H1 (cell line): ENCODE results near the gene HOXB6. TPM values are rescaled to one million over a fixed set of nuclear protein-coding genes. Genes with fewer than 3 reads are reported as not detected.

Source experiments
- CTBP2 ChIP-seq: IDR thresholded peaks from 2 replicates; pipeline ENCODE4 v1.7.0; 2011; ENCODE audit warnings: borderline replicate concordance, mild to moderate bottlenecking, moderate library complexity, mixed read lengths, low read length; ENCODE audit not compliant: insufficient read depth, insufficient read length
- HDAC6 ChIP-seq: IDR thresholded peaks from one replicate; pipeline ENCODE4 v1.7.1; 2012; ENCODE audit warnings: low read depth, mild to moderate bottlenecking, inconsistent platforms, low read length, moderate library complexity
- RNF2 ChIP-seq: fragments of 200-900, 300-1000 bp; sonication (generic); IDR thresholded peaks from 2 replicates; pipeline ENCODE4 v1.7.1; 2016; ENCODE audit warnings: borderline replicate concordance, low read depth, mild to moderate bottlenecking, antibody characterized with exemption, low read length; ENCODE audit not compliant: poor library complexity, severe bottlenecking; ENCODE audit errors: missing control alignments
- SUZ12 ChIP-seq: fragments of 200-600 bp; sonication (generic); IDR thresholded peaks from 2 replicates; pipeline ENCODE4 v1.6.1; 2012; ENCODE audit warnings: mild to moderate bottlenecking, inconsistent platforms, low read length, moderate library complexity, mixed read lengths
- YY1 ChIP-seq: IDR thresholded peaks from 2 replicates; pipeline ENCODE4 v1.6.1; 2011; ENCODE audit warnings: low read depth, mild to moderate bottlenecking, low read length
- polyA plus RNA-seq, 7 experiments: library from polyadenylated mRNA; depleted of rRNA in 3 of 7; stranded (reverse) in 5 of 7; unstranded in 2 of 7; fragments of >200 nt in 5 of 7; fragments of 200-250 nt in 2 of 7; gene quantifications; 1 replicate in 5 of 7; 2 replicates in 1 of 7; 4 replicates in 1 of 7; pipeline versions ENCODE4 v1.2.1 to v1.2.3, GENCODE V29; 2011 to 2013; ENCODE audit warnings: missing spikeins in 2 of 7, mixed read lengths in 2 of 7
- total RNA-seq: library from RNA; stranded (reverse); fragmentation: NEBNext Ultra II Directional; extraction: Animal tissue kit (Norgen Biotek cat#: 25700); gene quantifications from 2 replicates; pipeline ENCODE4 v1.2.1, GENCODE V29; 2021
- TF ChIP-seq, protein P1 (sequence below): fragments of 300-600 bp; sonication (generic); IDR thresholded peaks from 2 replicates; pipeline ENCODE4 v1.7.1; 2012; ENCODE audit warnings: low read length, moderate library complexity, mild to moderate bottlenecking, inconsistent platforms; ENCODE audit not compliant: insufficient replicate concordance
- TF ChIP-seq, protein P2 (sequence below): IDR thresholded peaks from 2 replicates; pipeline ENCODE4 v1.6.1; 2012; ENCODE audit warnings: inconsistent platforms

Gene HOXB6
- total and polyA plus RNA-seq, 2 of the 8 experiments (the other 6 are each of a cell fraction or from before 2014, with no cell fraction given) = not detected

DNA sequence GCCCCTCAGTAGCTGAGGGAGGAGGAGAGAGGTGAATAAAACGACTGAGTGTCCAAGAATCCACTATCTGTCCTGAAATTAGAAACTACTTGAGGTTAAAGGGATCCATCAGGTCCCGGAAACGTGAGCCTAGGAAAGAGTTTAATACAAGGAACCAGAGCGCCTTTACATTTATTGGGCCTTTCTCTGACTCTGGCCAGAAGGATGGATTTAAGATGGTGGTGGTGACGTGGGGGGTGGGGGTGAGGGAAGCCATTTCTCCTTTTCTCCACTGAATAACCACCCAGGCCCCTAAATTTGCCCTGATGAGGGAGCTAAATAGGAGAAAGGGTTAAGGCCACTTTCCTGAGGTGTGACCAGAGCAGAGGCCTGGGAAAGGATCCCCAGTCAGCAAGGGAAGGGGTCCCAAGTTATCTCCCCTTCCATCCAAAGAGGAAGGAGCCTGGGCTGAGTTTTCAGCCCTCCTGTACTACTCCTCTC lies 22.4 kb upstream of the HOXB6 start (continued):
- TF ChIP-seq, protein P1, sequence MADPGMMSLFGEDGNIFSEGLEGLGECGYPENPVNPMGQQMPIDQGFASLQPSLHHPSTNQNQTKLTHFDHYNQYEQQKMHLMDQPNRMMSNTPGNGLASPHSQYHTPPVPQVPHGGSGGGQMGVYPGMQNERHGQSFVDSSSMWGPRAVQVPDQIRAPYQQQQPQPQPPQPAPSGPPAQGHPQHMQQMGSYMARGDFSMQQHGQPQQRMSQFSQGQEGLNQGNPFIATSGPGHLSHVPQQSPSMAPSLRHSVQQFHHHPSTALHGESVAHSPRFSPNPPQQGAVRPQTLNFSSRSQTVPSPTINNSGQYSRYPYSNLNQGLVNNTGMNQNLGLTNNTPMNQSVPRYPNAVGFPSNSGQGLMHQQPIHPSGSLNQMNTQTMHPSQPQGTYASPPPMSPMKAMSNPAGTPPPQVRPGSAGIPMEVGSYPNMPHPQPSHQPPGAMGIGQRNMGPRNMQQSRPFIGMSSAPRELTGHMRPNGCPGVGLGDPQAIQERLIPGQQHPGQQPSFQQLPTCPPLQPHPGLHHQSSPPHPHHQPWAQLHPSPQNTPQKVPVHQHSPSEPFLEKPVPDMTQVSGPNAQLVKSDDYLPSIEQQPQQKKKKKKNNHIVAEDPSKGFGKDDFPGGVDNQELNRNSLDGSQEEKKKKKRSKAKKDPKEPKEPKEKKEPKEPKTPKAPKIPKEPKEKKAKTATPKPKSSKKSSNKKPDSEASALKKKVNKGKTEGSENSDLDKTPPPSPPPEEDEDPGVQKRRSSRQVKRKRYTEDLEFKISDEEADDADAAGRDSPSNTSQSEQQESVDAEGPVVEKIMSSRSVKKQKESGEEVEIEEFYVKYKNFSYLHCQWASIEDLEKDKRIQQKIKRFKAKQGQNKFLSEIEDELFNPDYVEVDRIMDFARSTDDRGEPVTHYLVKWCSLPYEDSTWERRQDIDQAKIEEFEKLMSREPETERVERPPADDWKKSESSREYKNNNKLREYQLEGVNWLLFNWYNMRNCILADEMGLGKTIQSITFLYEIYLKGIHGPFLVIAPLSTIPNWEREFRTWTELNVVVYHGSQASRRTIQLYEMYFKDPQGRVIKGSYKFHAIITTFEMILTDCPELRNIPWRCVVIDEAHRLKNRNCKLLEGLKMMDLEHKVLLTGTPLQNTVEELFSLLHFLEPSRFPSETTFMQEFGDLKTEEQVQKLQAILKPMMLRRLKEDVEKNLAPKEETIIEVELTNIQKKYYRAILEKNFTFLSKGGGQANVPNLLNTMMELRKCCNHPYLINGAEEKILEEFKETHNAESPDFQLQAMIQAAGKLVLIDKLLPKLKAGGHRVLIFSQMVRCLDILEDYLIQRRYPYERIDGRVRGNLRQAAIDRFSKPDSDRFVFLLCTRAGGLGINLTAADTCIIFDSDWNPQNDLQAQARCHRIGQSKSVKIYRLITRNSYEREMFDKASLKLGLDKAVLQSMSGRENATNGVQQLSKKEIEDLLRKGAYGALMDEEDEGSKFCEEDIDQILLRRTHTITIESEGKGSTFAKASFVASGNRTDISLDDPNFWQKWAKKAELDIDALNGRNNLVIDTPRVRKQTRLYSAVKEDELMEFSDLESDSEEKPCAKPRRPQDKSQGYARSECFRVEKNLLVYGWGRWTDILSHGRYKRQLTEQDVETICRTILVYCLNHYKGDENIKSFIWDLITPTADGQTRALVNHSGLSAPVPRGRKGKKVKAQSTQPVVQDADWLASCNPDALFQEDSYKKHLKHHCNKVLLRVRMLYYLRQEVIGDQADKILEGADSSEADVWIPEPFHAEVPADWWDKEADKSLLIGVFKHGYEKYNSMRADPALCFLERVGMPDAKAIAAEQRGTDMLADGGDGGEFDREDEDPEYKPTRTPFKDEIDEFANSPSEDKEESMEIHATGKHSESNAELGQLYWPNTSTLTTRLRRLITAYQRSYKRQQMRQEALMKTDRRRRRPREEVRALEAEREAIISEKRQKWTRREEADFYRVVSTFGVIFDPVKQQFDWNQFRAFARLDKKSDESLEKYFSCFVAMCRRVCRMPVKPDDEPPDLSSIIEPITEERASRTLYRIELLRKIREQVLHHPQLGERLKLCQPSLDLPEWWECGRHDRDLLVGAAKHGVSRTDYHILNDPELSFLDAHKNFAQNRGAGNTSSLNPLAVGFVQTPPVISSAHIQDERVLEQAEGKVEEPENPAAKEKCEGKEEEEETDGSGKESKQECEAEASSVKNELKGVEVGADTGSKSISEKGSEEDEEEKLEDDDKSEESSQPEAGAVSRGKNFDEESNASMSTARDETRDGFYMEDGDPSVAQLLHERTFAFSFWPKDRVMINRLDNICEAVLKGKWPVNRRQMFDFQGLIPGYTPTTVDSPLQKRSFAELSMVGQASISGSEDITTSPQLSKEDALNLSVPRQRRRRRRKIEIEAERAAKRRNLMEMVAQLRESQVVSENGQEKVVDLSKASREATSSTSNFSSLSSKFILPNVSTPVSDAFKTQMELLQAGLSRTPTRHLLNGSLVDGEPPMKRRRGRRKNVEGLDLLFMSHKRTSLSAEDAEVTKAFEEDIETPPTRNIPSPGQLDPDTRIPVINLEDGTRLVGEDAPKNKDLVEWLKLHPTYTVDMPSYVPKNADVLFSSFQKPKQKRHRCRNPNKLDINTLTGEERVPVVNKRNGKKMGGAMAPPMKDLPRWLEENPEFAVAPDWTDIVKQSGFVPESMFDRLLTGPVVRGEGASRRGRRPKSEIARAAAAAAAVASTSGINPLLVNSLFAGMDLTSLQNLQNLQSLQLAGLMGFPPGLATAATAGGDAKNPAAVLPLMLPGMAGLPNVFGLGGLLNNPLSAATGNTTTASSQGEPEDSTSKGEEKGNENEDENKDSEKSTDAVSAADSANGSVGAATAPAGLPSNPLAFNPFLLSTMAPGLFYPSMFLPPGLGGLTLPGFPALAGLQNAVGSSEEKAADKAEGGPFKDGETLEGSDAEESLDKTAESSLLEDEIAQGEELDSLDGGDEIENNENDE = no peak
- no peak for TF ChIP-seq CTBP2
- TF ChIP-seq HDAC6 = no peak
- 0 out of 2 replicates have a peak, but pooled peaks have one; percentile 34 for TF ChIP-seq YY1
- TF ChIP-seq RNF2 = peak; percentile 63
- TF ChIP-seq SUZ12 = peak; percentile 89; the same call in 1 of the 2 replicates
- TF ChIP-seq, protein P2, sequence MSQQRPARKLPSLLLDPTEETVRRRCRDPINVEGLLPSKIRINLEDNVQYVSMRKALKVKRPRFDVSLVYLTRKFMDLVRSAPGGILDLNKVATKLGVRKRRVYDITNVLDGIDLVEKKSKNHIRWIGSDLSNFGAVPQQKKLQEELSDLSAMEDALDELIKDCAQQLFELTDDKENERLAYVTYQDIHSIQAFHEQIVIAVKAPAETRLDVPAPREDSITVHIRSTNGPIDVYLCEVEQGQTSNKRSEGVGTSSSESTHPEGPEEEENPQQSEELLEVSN = no peak
- TF ChIP-seq, all 59 proteins: peak for 4
